Heart left ventricle (tissue), 13 donors: ENCODE results near the gene LAMB4.

Source experiments
- CTCF ChIP-seq, 12 donors: fragments of 200-600 bp; sonication (generic) in 4 of 12; IDR thresholded peaks; one replicate each; pipeline versions ENCODE4 v1.5.0 to v1.8.0; 2018 to 2022; ENCODE audit warnings: antibody characterized with exemption in 12 of 12, mild to moderate bottlenecking in 5 of 12
- POLR2A ChIP-seq, 2 donors: fragments of 450-650 bp; IDR thresholded peaks; one replicate each; pipeline ENCODE4 v1.6.1; 2017; ENCODE audit warnings: antibody characterized with exemption in 2 of 2, mild to moderate bottlenecking in 2 of 2, moderate library complexity in 2 of 2
- donor health status: ischemic (EF 13 %, LVEDD 7.1; RV severe dilation, severe dysfunction).
- donor health status: DM: no; HTN: yes; CAD: no.
- donor health status: DM: no; HTN: no; CAD: no.
- donor health status: ischemic (EF 25% LVEDD 6.9; RV normal size, moderate dysfunction).
- donor health status: ischemic (EF 25% LVEDD 5.7; RV mildly dilated, moderate dysfunction).
- donor health status: ischemic (EF 35%, LVEDD 5.7; RV mildly dilated, moderate dysfunction).
- donor health status: nonischemic (EF 11% LVEDD 7.7; RV severe dilation, severe dysfunction).
- donor health status: DM: yes; HTN: yes; CAD: no.
- donor health status: PGD.
- donor health status: ischemic (EF 29% LVEDD 5.4; RV normal size, mild dysfunction).
- donor health status: nonischemic (EF 23%, LVEDD 6.1; RV moderate dilation, normal function).

GRCh38 chr7:107989618-107990373, 140.4 kb downstream of the LAMB4 start:
- TF ChIP-seq CTCF (IDR thresholded peaks at IDR 0.05), result no peak
- TF ChIP-seq POLR2A (IDR thresholded peaks at IDR 0.05), result no peak
